ENCODE results near the gene ARL8A.
"Not testable (repeated sequence)": the region's sequence is repeated elsewhere in the genome, so short reads cannot be mapped to it uniquely, and the experiment has no call there.

ARL8A gene

GRCh38 chr1:202172015-202172355 is 27.4 kb upstream of the ARL8A start:
- DNase-seq, result no peak

- no peak for DNase-seq
Observed at GRCh38 chr1:202171292-202172014, 26.9 kb upstream of the ARL8A start.

GRCh38 chr1:202170726-202171125 is 26.2 kb upstream of the ARL8A start:
- DNase-seq, result no peak

GRCh38 chr1:202168861-202169260 is 24.3 kb upstream of the ARL8A start:
- no peak for DNase-seq

- DNase-seq, result no peak
Observed at GRCh38 chr1:202167708-202168415, 23.3 kb upstream of the ARL8A start.

- not testable (repeated sequence) for DNase-seq
Observed at GRCh38 chr1:202167054-202167453, 22.5 kb upstream of the ARL8A start.

GRCh38 chr1:202165942-202166843 is 21.7 kb upstream of the ARL8A start:
- no peak for DNase-seq

- DNase-seq, result no peak
Observed at GRCh38 chr1:202165267-202165941, 20.9 kb upstream of the ARL8A start.

- no peak for DNase-seq
Observed at GRCh38 chr1:202164271-202165037, 19.9 kb upstream of the ARL8A start.

GRCh38 chr1:202163281-202164270 is 19.0 kb upstream of the ARL8A start:
- no peak for DNase-seq

- no peak for DNase-seq
Observed at GRCh38 chr1:202162418-202163280, 18.1 kb upstream of the ARL8A start.

GRCh38 chr1:202162047-202162417 is 17.5 kb upstream of the ARL8A start:
- DNase-seq, result no peak

GRCh38 chr1:202161151-202162046 is 16.9 kb upstream of the ARL8A start:
- DNase-seq, result no peak

- DNase-seq, result no peak
Observed at GRCh38 chr1:202160377-202160940, 15.9 kb upstream of the ARL8A start, which contains the start of gene PTPN7. Gene PTPN7 (minus strand): TSS chr1:202160602. CDS start chr1:202159402, 1,200 bp downstream.

- no peak for DNase-seq
Observed at GRCh38 chr1:202159534-202160371, 15.2 kb upstream of the ARL8A start.

GRCh38 chr1:202158810-202159533 is 14.4 kb upstream of the ARL8A start:
- no peak for DNase-seq

- no peak for DNase-seq
Observed at GRCh38 chr1:202157945-202158344, 13.4 kb upstream of the ARL8A start.
